Stimulated activated CD8-positive, alpha-beta memory T cell treated with anti-CD3 and anti-CD28 coated beads, Interleukin-15, amount 100 ng/mL, for 24 hours (primary cell): ENCODE data around the gene ALPK3.

Experiments used
- DNase-seq: peaks from one replicate; pipeline ENCODE4 v3.0.0-alpha.2; 2020; ENCODE audit warnings: low read depth

ALPK3 gene, protein sequence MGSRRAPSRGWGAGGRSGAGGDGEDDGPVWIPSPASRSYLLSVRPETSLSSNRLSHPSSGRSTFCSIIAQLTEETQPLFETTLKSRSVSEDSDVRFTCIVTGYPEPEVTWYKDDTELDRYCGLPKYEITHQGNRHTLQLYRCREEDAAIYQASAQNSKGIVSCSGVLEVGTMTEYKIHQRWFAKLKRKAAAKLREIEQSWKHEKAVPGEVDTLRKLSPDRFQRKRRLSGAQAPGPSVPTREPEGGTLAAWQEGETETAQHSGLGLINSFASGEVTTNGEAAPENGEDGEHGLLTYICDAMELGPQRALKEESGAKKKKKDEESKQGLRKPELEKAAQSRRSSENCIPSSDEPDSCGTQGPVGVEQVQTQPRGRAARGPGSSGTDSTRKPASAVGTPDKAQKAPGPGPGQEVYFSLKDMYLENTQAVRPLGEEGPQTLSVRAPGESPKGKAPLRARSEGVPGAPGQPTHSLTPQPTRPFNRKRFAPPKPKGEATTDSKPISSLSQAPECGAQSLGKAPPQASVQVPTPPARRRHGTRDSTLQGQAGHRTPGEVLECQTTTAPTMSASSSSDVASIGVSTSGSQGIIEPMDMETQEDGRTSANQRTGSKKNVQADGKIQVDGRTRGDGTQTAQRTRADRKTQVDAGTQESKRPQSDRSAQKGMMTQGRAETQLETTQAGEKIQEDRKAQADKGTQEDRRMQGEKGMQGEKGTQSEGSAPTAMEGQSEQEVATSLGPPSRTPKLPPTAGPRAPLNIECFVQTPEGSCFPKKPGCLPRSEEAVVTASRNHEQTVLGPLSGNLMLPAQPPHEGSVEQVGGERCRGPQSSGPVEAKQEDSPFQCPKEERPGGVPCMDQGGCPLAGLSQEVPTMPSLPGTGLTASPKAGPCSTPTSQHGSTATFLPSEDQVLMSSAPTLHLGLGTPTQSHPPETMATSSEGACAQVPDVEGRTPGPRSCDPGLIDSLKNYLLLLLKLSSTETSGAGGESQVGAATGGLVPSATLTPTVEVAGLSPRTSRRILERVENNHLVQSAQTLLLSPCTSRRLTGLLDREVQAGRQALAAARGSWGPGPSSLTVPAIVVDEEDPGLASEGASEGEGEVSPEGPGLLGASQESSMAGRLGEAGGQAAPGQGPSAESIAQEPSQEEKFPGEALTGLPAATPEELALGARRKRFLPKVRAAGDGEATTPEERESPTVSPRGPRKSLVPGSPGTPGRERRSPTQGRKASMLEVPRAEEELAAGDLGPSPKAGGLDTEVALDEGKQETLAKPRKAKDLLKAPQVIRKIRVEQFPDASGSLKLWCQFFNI (N-terminal part only)

GRCh38 chr15:84816694-84817465 lies at the start of gene ALPK3:
Gene ALPK3, plus strand, starts transcription at chr15:84817356. Its CDS starts 97 bp downstream, at chr15:84817453.
- DNase-seq, result no peak

DNA sequence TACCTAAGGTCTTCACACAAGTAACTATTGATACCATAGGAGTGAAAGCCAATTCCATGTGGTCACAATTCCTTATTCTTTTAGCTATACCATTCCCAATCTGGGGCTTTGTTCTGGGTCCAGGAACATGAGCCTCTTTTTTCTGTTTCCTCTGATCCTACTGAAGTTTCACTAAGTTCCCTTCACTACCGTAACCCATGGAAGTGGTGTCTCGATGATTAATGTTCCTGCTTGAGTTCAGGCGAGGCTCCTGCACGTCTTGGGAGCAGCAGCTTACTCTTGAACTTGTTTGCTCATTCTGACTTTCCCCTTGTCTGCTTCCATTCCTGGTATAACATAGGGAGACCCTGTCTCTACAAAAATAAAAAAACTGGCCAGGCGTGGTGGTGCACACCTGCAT lies 45.1 kb upstream of the ALPK3 start:
- no peak for DNase-seq

DNA sequence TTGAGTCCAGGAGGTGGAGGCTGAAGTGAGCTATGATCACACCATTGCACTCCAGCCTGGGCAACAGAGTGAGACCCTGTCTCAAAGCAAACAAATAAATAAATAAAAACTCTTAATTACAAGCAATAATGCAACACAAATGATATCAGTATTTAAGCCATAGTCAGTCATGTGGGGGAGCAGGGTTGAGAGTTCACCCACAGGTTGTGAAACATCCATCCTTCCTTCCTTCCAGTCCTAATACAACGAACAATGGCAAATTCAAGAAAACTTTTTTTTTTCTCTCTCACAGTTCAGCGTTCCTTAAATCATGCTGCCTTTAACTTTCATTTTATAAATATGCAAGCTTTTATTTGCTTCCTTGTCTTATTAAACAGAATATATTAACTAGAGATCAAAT lies 44.7 kb upstream of the ALPK3 start:
- no peak for DNase-seq

DNA sequence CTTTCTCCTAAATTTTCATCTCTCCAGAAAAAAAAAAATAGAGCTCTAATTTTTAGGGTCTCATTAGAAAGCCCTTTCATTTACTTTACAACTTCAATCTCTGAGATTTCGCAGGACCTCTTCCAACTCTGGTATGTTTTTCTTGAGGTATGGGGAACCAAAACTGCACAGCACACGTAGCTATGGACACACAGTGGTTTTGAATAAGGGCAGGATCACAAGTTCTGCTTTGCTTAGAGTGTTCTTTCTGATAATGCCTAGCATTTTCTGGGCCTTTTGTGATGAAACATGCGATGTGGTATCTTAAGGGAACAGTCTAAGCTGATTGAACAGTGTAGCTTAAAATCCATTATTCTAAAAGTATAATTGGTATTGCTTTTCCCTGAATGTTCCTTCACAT lies 43.4 kb upstream of the ALPK3 start:
- no peak for DNase-seq

DNA sequence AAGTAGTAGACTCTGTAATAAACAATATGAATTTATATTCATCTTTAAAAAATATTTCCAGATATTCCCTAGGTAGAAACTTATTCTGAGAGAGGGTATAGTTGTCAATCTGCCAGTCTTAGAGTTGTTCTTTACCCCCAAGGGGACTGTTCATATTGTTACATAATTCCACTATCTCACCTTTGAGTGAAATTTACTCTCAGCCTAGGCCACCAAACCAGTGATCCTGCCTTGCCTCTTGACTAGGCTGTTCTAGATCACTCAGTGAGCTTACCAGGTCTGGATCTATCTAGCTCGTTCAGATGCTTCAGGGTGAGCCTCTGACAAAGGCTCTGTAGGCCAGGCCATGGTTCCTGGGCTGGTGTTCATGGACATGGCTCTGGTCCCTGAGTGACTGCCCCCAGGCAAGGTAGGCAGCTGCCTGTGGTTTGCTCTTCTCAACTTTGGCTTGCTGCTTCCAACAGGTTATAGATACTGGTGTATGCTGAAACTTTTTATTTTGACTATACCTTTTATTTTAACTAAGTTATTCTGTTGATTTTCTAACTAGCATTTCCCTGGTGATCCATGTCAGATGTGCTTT lies 41.2 kb upstream of the ALPK3 start:
- DNase-seq, result no peak

GRCh38 chr15:84778194-84778593 lies 39.0 kb upstream of the ALPK3 start:
- no peak for DNase-seq

DNA sequence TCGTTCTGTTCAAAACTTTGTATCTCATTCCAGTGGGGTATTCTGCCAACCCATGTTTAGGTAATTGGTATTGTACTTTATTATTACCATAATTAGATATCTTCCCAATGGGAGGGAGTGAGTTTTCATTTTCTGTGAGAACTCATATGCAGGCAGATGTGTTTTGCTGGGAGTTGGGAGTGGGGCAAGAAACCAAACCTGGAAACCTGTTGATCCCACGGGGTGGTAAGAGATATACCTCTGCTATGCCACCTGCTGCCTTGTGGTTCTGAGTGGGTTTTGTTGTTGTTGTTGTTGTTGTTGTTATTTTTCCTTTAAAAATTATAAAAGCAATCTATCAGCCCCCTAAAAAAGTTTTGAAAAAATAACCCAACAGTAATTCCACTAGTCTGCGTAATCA lies 36.7 kb upstream of the ALPK3 start:
- no peak for DNase-seq

- no peak for DNase-seq
Measured at GRCh38 chr15:84781495-84781894, 35.7 kb upstream of the ALPK3 start.

DNA sequence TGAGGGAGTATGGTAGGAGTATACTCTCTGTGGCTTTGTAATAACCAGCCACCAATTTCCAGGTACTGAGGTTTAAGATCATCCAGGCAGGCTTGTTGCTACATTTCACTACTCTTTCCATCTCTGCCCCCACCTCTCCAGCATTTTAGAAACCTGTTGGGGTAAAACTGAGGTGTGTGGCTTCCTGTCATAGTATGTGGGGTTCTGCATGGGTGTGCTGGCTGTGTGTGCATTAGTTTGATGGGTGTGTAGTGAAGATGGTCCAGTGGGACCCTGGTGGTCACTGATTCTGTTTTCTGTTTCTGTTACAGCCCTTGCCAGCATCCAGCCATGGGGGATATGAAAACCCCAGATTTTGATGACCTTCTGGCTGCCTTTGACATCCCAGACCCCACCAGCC lies 34.8 kb upstream of the ALPK3 start:
- DNase-seq, result no peak

- no peak for DNase-seq
Measured at GRCh38 chr15:84783493-84784251, 33.5 kb upstream of the ALPK3 start.

DNA sequence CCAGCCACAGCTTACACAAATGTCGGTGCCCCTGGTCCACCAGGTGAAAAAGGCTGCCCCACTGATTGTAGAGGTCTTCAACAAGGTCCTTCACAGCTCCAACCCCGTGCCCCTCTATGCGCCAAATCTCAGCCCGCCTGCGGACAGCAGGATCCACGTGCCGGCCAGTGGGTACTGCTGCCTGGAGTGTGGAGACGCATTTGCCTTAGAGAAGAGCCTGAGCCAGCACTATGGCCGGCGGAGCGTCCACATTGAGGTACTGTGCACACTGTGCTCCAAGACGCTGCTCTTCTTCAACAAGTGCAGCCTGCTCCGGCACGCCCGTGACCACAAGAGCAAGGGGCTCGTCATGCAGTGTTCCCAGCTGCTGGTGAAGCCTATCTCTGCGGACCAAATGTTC lies 32.9 kb upstream of the ALPK3 start:
- DNase-seq, result no peak

- no peak for DNase-seq
Measured at GRCh38 chr15:84785053-84785452, 32.1 kb upstream of the ALPK3 start.

DNA sequence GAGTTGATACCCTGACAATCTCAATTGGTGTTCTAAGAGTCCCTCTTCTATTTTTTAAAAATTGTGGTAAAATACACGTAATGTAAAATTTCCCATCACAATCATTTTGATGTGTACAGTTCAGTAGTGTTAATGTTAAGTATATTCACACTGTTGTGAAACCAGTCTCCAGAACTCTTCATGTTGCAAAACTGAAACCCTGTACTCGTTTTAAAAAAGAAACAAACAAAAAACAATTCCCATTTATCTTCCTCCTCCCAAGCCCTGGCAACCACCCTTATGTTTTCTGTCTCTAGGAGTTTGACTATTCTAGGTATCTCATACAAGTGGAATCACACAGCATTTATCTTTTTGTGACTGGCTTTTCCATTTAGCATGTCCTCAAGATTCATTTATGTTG lies 28.7 kb upstream of the ALPK3 start:
- DNase-seq, result no peak

DNA sequence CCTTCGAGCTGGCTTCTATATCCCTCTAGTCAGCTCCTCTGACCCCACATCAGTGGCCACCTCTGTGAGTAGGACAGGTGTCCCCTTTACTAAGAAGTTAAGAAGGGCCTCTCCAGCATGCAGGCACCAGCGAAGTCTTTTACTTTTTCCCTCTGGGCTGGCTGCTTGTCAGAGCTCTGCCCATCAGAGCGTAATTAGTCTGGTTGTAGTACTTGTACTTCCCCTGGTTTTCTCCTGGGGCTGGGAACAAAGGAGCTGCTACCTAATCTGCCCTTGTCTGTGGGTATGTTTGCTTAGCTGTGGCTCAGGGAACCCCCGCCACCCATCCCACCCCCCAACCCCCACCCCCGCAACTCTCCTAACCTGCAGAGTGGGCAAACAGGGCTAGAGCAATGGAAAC lies 27.4 kb upstream of the ALPK3 start:
- DNase-seq, result no peak

- DNase-seq, result no peak
Measured at GRCh38 chr15:84790676-84791075, 26.5 kb upstream of the ALPK3 start.

GRCh38 chr15:84791763-84792162 lies 25.4 kb upstream of the ALPK3 start:
- no peak for DNase-seq

- no peak for DNase-seq
Measured at GRCh38 chr15:84793431-84794161, 23.6 kb upstream of the ALPK3 start.

DNA sequence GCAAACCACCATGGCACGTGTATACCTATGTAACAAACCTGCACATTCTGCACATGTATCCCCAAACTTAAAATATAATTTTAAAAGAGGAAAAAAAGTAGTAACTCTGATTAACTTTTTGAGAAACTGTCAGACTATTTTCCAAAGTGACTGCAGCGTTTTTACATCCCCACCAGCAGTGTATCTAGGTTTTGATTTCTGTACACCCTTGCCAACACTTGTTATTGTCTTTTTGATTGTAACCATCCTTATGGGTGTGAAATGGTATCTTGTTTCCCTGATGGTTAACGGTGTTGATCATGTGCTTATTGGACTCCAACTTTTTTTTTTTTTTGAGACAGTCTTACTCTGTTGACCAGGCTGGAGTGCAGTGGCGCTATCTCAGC lies 23.0 kb upstream of the ALPK3 start:
- no peak for DNase-seq

DNA sequence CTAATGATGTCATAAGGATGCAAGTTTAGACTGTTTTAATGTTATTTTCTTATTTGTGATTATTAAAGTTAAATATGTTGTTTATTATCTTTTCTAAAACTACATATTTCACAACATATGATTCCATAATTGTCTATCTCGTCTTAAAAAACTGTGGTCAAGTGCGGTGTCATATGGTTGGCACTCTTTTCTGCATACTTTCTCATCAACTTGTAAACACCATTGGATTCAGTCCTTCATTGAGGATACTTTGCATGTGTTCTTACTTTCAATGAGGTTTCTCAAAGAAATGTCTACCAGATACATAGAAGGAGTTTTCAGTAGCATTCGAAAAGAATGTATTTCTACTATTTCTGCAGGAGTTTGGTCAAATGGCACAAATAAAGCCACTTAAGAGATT lies 22.0 kb upstream of the ALPK3 start:
- DNase-seq, result no peak

- no peak for DNase-seq
Measured at GRCh38 chr15:84797212-84797611, 19.9 kb upstream of the ALPK3 start.
